Loucy (cell line): ENCODE results near the gene DNM3.

Experiments
- CTCF ChIP-seq: fragments of 200-600 bp; sonication (generic); conservative IDR thresholded peaks from 2 replicates; pipeline ENCODE4 v1.5.1; 2014; ENCODE audit warnings: mild to moderate bottlenecking, antibody characterized with exemption, low read length
- EZH2phosphoT487 ChIP-seq: fragments of 200-600 bp; IDR thresholded peaks from 2 replicates; pipeline ENCODE4 v1.6.1; 2018; ENCODE audit warnings: antibody characterized with exemption, mild to moderate bottlenecking, moderate library complexity, borderline replicate concordance

GRCh38 chr1:172146141-172146850 lies 305.0 kb downstream of the DNM3 start:
- TF ChIP-seq CTCF (no peak), EZH2phosphoT487 (no peak)
